Muscle of leg (tissue), 11 donors: ENCODE data around the gene ZNHIT2. TPM values are rescaled to one million over a fixed set of nuclear protein-coding genes. Genes with fewer than 3 reads are reported as not detected.

Experiments
- DNase-seq: peaks from one replicate; pipeline ENCODE4 v3.0.0; 2013
- H3K27ac ChIP-seq: one replicate; pipeline ENCODE4 v1.5.1; 2013; ENCODE audit warnings: mild to moderate bottlenecking, low read length, control low read depth
- H3K27me3 ChIP-seq: one replicate; pipeline ENCODE4 v1.6.1; 2013; ENCODE audit warnings: low read length; ENCODE audit not compliant: control insufficient read depth, insufficient read depth
- H3K36me3 ChIP-seq: one replicate; pipeline ENCODE4 v1.6.1; 2013; ENCODE audit warnings: low read length; ENCODE audit not compliant: control insufficient read depth, insufficient read depth
- H3K4me1 ChIP-seq: one replicate; pipeline ENCODE4 v1.6.1; 2013; ENCODE audit warnings: low read length; ENCODE audit not compliant: control insufficient read depth, insufficient read depth
- H3K4me3 ChIP-seq: one replicate; pipeline ENCODE4 v1.5.1; 2013; ENCODE audit warnings: low read length, control low read depth
- H3K9me3 ChIP-seq: replicated peaks from 2 replicates; pipeline ENCODE4 v1.6.1; 2013; ENCODE audit warnings: low read depth, low read length; ENCODE audit not compliant: control insufficient read depth
- WGBS: methylation state at CpG from one replicate; pipeline ENCODE4 v1.1.5; 2013; ENCODE audit warnings: missing lambda C conversion rate; ENCODE audit not compliant: insufficient coverage; 5-methylcytosine and 5-hydroxymethylcytosine counted together
- polyA plus RNA-seq, 8 donors: library from polyadenylated mRNA; unstranded; fragments of 120-200 nt; gene quantifications; one replicate each; pipeline versions ENCODE4 v1.2.1 to v1.2.3, GENCODE V29; 2013; ENCODE audit warnings: inconsistent platforms in 1 of 8, low replicate concordance in 1 of 8; ENCODE audit not compliant: insufficient read length in 8 of 8, insufficient read depth in 1 of 8
- total RNA-seq: library from RNA; stranded (reverse); fragments of 120-200 nt; gene quantifications from one replicate; pipeline ENCODE4 v1.2.4, GENCODE V29; 2013

The ZNHIT2 gene
- total and polyA plus RNA-seq, 9 donors, result 4.2 to 6.0 (median 4.8) TPM

GRCh38 chr11:65135633-65136145, 18.2 kb upstream of the ZNHIT2 start:
- H3K4me3 ChIP-seq, result peak overlapping the region; percentile 82
- 42% methylated on average over 8 of the region's 11 CpGs for WGBS
- H3K9me3 ChIP-seq, result no peaks in the 10 kb centered on the region
- H3K36me3 ChIP-seq, result peaks cover 25% of the 10 kb centered on the region
- no peaks in the 10 kb centered on the region for H3K27me3 ChIP-seq
- peaks cover 32% of the 10 kb centered on the region for H3K4me1 ChIP-seq
- peak; percentile 17 for DNase-seq
- peak overlapping the region; percentile 97 for H3K27ac ChIP-seq

- 1% methylated on average over 20 of the region's 24 CpGs for WGBS
- peak overlapping the region; percentile 97 for H3K27ac ChIP-seq
- no peaks in the 10 kb centered on the region for H3K9me3 ChIP-seq
- H3K36me3 ChIP-seq, result peaks cover 31% of the 10 kb centered on the region
- no peaks in the 10 kb centered on the region for H3K27me3 ChIP-seq
- H3K4me1 ChIP-seq, result peaks cover 32% of the 10 kb centered on the region
- peak overlapping the region; percentile 82 for H3K4me3 ChIP-seq
- peak; percentile 98 for DNase-seq
These were observed 17.6 kb upstream of the ZNHIT2 start for GRCh38 chr11:65134952-65135632.

GRCh38 chr11:65134240-65134951, 16.9 kb upstream of the ZNHIT2 start, which contains the start of gene SYVN1:
Gene SYVN1, minus strand, starts transcription at chr11:65134519. Its CDS starts 918 bp downstream, at chr11:65133601.
- Histone ChIP-seq H3K4me1 (peaks cover 32% of the 10 kb centered on the region), H3K9me3 (no peaks in the 10 kb centered on the region), H3K27me3 (no peaks in the 10 kb centered on the region), H3K27ac (peak within 1 kb of the TSS; percentile 97), H3K4me3 (peak within 1 kb of the TSS; percentile 82), H3K36me3 (peaks cover 38% of the 10 kb centered on the region)
- WGBS, result 0% methylated on average over 47 of the region's 60 CpGs
- peak; percentile 96 for DNase-seq

- Histone ChIP-seq H3K4me1 (peaks cover 32% of the 10 kb centered on the region), H3K27me3 (no peaks in the 10 kb centered on the region), H3K36me3 (peaks cover 45% of the 10 kb centered on the region), H3K9me3 (no peaks in the 10 kb centered on the region), H3K4me3 (peak overlapping the region; percentile 82), H3K27ac (peak overlapping the region; percentile 97)
- peak; percentile 94 for DNase-seq
- WGBS, result 0% methylated on average over 15 of the region's 20 CpGs
These were observed 16.2 kb upstream of the ZNHIT2 start for GRCh38 chr11:65133724-65134123.

- Histone ChIP-seq H3K36me3 (peaks cover 50% of the 10 kb centered on the region), H3K4me1 (peaks cover 32% of the 10 kb centered on the region), H3K27ac (peak overlapping the region; percentile 97), H3K9me3 (no peaks in the 10 kb centered on the region), H3K27me3 (no peaks in the 10 kb centered on the region), H3K4me3 (peak overlapping the region; percentile 82)
- peak; percentile 38 for DNase-seq
- WGBS, result 49% methylated on average over 10 of the region's 18 CpGs
These were observed 15.6 kb upstream of the ZNHIT2 start for GRCh38 chr11:65132988-65133700.

- H3K27ac ChIP-seq, result no peak overlapping the region
- H3K4me1 ChIP-seq, result peaks cover 32% of the 10 kb centered on the region
- no peaks in the 10 kb centered on the region for H3K27me3 ChIP-seq
- no peaks in the 10 kb centered on the region for H3K9me3 ChIP-seq
- DNase-seq, result peak; percentile 16
- H3K4me3 ChIP-seq, result peak overlapping the region; percentile 82
- WGBS, result 38% methylated on average over 4 of the region's 10 CpGs
- peaks cover 58% of the 10 kb centered on the region for H3K36me3 ChIP-seq
These were observed 14.9 kb upstream of the ZNHIT2 start for GRCh38 chr11:65132238-65132987.

- Histone ChIP-seq H3K36me3 (peaks cover 63% of the 10 kb centered on the region), H3K4me3 (no peak overlapping the region), H3K27ac (no peak overlapping the region), H3K9me3 (no peaks in the 10 kb centered on the region), H3K27me3 (no peaks in the 10 kb centered on the region), H3K4me1 (peaks cover 32% of the 10 kb centered on the region)
- 67% methylated on average over 3 of the region's 6 CpGs for WGBS
- DNase-seq, result peak; percentile 6
These were observed 14.4 kb upstream of the ZNHIT2 start for GRCh38 chr11:65131895-65132237.

GRCh38 chr11:65131417-65131776, 13.9 kb upstream of the ZNHIT2 start:
- WGBS, result 80% methylated on average over 1 of the region's 3 CpGs
- Histone ChIP-seq H3K36me3 (peaks cover 68% of the 10 kb centered on the region), H3K4me1 (peaks cover 32% of the 10 kb centered on the region), H3K27me3 (no peaks in the 10 kb centered on the region), H3K27ac (no peak overlapping the region), H3K9me3 (no peaks in the 10 kb centered on the region), H3K4me3 (no peak overlapping the region)
- DNase-seq, result peak; percentile 4

GRCh38 chr11:65130631-65131416, 13.3 kb upstream of the ZNHIT2 start:
- Histone ChIP-seq H3K4me3 (no peak overlapping the region), H3K9me3 (no peaks in the 10 kb centered on the region), H3K27ac (no peak overlapping the region), H3K36me3 (peaks cover 74% of the 10 kb centered on the region), H3K27me3 (no peaks in the 10 kb centered on the region), H3K4me1 (peaks cover 28% of the 10 kb centered on the region)
- 87% methylated on average over 18 of the region's 19 CpGs for WGBS
- DNase-seq, result peak; percentile 11
